Spleen (tissue), 11 donors: ENCODE measurements around the gene TIMM10. TPM values are rescaled to one million over a fixed set of nuclear protein-coding genes. Genes with fewer than 3 reads are reported as not detected.
"Not testable (repeated sequence)": the region's sequence is repeated elsewhere in the genome, so short reads cannot be mapped to it uniquely, and the experiment has no call there.

Experiments used
- DNase-seq: peaks from one replicate; pipeline ENCODE4 v3.0.0-alpha.2; 2020
- H3K27ac ChIP-seq, 8 donors: fragments of 200-600 bp; sonication (generic) in 7 of 8; 1 replicate in 4 of 8; 2 replicates in 4 of 8; pipeline versions ENCODE4 v1.5.0 to v1.8.0; 2016 to 2021; ENCODE audit warnings: inconsistent platforms in 4 of 8, mild to moderate bottlenecking in 4 of 8, moderate library complexity in 1 of 8
- H3K27me3 ChIP-seq, 7 donors: fragments of 200-600 bp; sonication (generic) in 6 of 7; replicated peaks in 1 of 7; 1 replicate in 4 of 7; 2 replicates in 3 of 7; pipeline versions ENCODE4 v1.5.0 to v1.8.0; 2016 to 2021; ENCODE audit warnings: inconsistent platforms in 3 of 7, mild to moderate bottlenecking in 1 of 7
- H3K36me3 ChIP-seq, 6 donors: fragments of 200-600 bp; sonication (generic) in 5 of 6; 1 replicate in 4 of 6; 2 replicates in 2 of 6; pipeline versions ENCODE4 v1.5.0 to v1.8.0; 2016 to 2021; ENCODE audit warnings: inconsistent platforms in 2 of 6
- H3K4me1 ChIP-seq, 6 donors: fragments of 200-600 bp; sonication (generic) in 5 of 6; 1 replicate in 3 of 6; 2 replicates in 3 of 6; pipeline versions ENCODE4 v1.5.0 to v1.8.0; 2016 to 2021; ENCODE audit warnings: inconsistent platforms in 3 of 6
- H3K4me3 ChIP-seq, 8 donors: fragments of 200-600 bp; sonication (generic) in 7 of 8; 1 replicate in 4 of 8; 2 replicates in 4 of 8; pipeline versions ENCODE4 v1.5.0 to v1.8.0; 2016 to 2021; ENCODE audit warnings: inconsistent platforms in 4 of 8, mild to moderate bottlenecking in 4 of 8, moderate library complexity in 2 of 8
- H3K9me3 ChIP-seq, 8 donors: fragments of 200-600 bp; sonication (generic) in 7 of 8; 1 replicate in 4 of 8; 2 replicates in 4 of 8; pipeline versions ENCODE4 v1.5.0 to v1.8.0; 2016 to 2021; ENCODE audit warnings: inconsistent platforms in 4 of 8
- POLR2A ChIP-seq, 3 donors: fragments of 450-650 bp; IDR thresholded peaks; one replicate each; pipeline ENCODE4 v1.5.1; 2017; ENCODE audit warnings: antibody characterized with exemption in 3 of 3, mild to moderate bottlenecking in 1 of 3
- POLR2AphosphoS5 ChIP-seq, 3 donors: sonication (generic); formaldehyde crosslinking; IDR thresholded peaks; one replicate each; pipeline ENCODE4 v1.5.1; 2017; ENCODE audit warnings: antibody characterized with exemption in 3 of 3
- WGBS, 5 donors: extraction: QIAGEN DNeasy Blood & Tissue Kit in 3 of 5; methylation state at CpG; one replicate each; pipeline versions ENCODE4 v1.1.5 to v1.1.7; 2013 to 2018; 5-methylcytosine and 5-hydroxymethylcytosine counted together
- intact Hi-C: fragments of 100-400 bp; cut with DNase I; formaldehyde crosslinking; loops from one replicate; pipeline ENCODE4 v1.15.0; 2023; ENCODE audit warnings: low total_unique reads
- polyA plus RNA-seq, 3 donors: library from polyadenylated mRNA; stranded (reverse); fragments of 200-250 nt; gene quantifications; one replicate each; pipeline ENCODE4 v1.2.1, GENCODE V29; 2013
- total RNA-seq, 7 donors: library from RNA; depleted of rRNA in 3 of 7; stranded (reverse); fragments of >200 nt in 3 of 7; fragmentation: NEBNext Ultra II Directional in 4 of 7; extraction: Animal tissue kit (Norgen Biotek cat#: 25700) in 4 of 7; gene quantifications; one replicate each; pipeline versions ENCODE4 v1.1.0 to v1.2.1, GENCODE V29; 2016 to 2021
- TF ChIP-seq, protein P1 (sequence below), 11 experiments: fragments of 200-600 bp in 7 of 11; fragments of 450-650 bp in 4 of 11; sonication (generic) in 4 of 11; IDR thresholded peaks in 8 of 11; conservative IDR thresholded peaks in 3 of 11; 1 replicate in 7 of 11; 2 replicates in 4 of 11; pipeline versions ENCODE4 v1.4.0 to v1.8.0; 2016 to 2021; ENCODE audit warnings: antibody characterized with exemption in 11 of 11, inconsistent platforms in 4 of 11, mild to moderate bottlenecking in 1 of 11
- donor health status: healthy with polysubstance abuse.
- donor health status: DM: no; HTN: no; CAD: no; lungs with moderate emphysema.
- donor health status: DM: no; HTN: no; CAD: no.
- donor health status: Bipolar disorder and iron deficiency.
- donor health status: healthy.
- donor health status: DM: no; HTN: no; CAD: no.
- donor health status: DM: yes; HTN: yes; CAD: no.

The TIMM10 gene
- total and polyA plus RNA-seq, 10 donors = 28.1 to 58.7 (median 39.8) TPM

GRCh38 chr11:57539342-57539741 is 8.8 kb upstream of the TIMM10 start:
- Histone ChIP-seq H3K36me3 (peaks cover 0 to 18% (median 0%) of the 10 kb centered on the region in 6 donors), H3K4me3 (no peak overlapping the region), H3K27me3 (no peaks in the 10 kb centered on the region), H3K4me1 (no peaks in the 10 kb centered on the region), H3K27ac (no peak overlapping the region), H3K9me3 (no peaks in the 10 kb centered on the region)
- intact Hi-C loops = no loop called here
- WGBS, 5 donors = 67 to 83% (median 75%) methylated on average over 1 of the region's 1 CpG
- DNase-seq = no peak
- TF ChIP-seq POLR2AphosphoS5 (IDR thresholded peaks at IDR 0.05) = no peak
- no peak for TF ChIP-seq POLR2A (IDR thresholded peaks at IDR 0.05)
- TF ChIP-seq, protein P1, sequence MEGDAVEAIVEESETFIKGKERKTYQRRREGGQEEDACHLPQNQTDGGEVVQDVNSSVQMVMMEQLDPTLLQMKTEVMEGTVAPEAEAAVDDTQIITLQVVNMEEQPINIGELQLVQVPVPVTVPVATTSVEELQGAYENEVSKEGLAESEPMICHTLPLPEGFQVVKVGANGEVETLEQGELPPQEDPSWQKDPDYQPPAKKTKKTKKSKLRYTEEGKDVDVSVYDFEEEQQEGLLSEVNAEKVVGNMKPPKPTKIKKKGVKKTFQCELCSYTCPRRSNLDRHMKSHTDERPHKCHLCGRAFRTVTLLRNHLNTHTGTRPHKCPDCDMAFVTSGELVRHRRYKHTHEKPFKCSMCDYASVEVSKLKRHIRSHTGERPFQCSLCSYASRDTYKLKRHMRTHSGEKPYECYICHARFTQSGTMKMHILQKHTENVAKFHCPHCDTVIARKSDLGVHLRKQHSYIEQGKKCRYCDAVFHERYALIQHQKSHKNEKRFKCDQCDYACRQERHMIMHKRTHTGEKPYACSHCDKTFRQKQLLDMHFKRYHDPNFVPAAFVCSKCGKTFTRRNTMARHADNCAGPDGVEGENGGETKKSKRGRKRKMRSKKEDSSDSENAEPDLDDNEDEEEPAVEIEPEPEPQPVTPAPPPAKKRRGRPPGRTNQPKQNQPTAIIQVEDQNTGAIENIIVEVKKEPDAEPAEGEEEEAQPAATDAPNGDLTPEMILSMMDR (IDR thresholded peaks at IDR 0.05 in 8 of 11, conservative IDR thresholded peaks at IDR 0.05 in 3 of 11) = no peak

DNA sequence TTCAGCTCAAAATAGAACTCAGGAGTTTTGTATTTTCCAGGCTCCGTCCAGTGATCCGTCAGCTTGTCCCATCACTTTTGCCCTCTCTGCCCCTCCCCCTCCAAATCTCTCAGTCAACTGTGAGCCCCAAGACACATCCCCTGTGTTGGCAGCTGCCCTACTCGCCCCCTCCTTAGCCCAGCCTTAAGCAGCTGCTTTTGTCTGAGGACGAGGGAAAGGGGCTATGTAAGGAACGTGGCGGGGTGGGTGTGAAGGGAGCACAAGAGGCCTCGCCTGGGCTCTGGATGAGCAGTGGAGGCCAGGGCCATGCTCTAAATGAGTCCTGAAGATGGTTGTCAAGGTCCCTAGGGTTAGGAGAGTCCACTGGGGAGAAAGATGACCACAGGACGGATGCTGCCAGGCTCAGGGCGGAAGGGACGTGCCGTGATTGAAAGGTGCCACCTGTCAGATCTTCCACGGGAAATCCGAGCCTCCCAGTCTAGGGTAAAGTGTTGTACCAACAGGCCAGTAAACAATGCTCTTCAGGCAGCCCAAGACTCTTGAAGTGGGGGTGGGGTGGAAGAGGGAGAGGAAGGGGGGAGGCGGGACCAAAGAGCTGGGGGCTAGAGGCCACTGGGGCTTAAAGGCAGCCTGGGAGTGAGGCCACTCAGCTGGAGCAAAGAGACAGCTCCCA is 6.5 kb upstream of the TIMM10 start, which contains the start of gene SMTNL1:
TSS of gene SMTNL1 (plus strand) at position 649 of the 673 bp plus-strand sequence. CDS start 5,048 bp downstream, outside the sequence.
- Histone ChIP-seq H3K27me3 (no peaks in the 10 kb centered on the region), H3K27ac (no peak within 1 kb of the TSS), H3K36me3 (peaks cover 0 to 18% (median 0%) of the 10 kb centered on the region in 6 donors), H3K4me3 (no peak within 1 kb of the TSS), H3K9me3 (no peaks in the 10 kb centered on the region), H3K4me1 (peaks cover 0 to 1% (median 0%) of the 10 kb centered on the region in 6 donors)
- TF ChIP-seq POLR2AphosphoS5 (IDR thresholded peaks at IDR 0.05) = no peak
- no peak for TF ChIP-seq POLR2A (IDR thresholded peaks at IDR 0.05)
- TF ChIP-seq, protein P1 (IDR thresholded peaks at IDR 0.05 in 8 of 11, conservative IDR thresholded peaks at IDR 0.05 in 3 of 11) = no peak
- intact Hi-C loops = no loop called here
- DNase-seq = peak; percentile 23
- 78 to 88% (median 85%) methylated on average over 14 of the region's 14 CpGs for whole genome bisulfite sequencing, 5 donors

DNA sequence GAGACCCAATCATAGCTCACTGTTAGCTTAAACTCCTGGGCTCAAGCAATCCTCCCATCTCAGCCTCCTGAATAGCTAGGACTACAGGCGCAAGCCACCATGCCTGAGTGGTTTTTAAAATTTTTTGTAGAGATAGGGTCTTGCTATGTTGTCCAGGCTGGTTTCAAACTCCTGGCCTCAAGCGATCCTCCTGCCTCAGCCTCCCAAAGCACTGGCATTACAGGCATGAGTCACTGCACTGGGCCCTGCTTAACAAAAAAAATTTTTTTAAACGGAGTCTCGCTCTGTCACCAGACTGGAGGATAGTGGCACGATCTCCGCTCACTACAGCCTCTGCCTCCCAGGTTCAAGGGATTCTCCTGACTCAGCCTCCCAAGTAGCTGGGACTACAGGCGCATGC is 3.9 kb upstream of the TIMM10 start:
- H3K9me3 ChIP-seq, intact Hi-C loops, H3K27ac ChIP-seq, H3K27me3 ChIP-seq, DNase-seq, H3K4me3 ChIP-seq: not testable (repeated sequence)
- peaks cover 0 to 15% (median 0%) of the 10 kb centered on the region in 6 donors for H3K36me3 ChIP-seq
- WGBS, 5 donors = 94 to 97% (median 95%) methylated on average over 7 of the region's 7 CpGs
- H3K4me1 ChIP-seq = peaks cover 8 to 23% (median 17%) of the 10 kb centered on the region in 6 donors

DNA sequence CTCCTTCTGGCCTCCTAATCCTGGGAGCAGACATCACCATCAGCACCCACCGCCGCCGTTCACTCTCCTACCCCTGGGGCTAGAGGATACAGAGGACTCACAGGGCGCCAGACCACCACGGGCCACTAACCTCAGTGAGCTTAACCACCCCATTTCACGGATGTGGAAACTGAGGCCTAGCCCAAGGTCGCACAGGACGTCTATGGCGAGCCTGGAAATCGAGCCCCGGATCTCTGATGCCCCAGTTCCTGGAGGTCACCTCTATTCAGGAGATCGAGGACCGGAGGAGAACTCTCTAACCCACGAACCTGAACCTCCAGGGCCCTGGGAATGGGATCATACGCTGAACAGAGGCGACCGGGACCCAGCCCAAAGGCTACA is 349 bp downstream of the TIMM10 start:
- intact Hi-C loops = no loop called here
- peaks cover 0 to 18% (median 7%) of the 10 kb centered on the region in 6 donors for H3K36me3 ChIP-seq
- no peak for TF ChIP-seq POLR2A (IDR thresholded peaks at IDR 0.05)
- TF ChIP-seq, protein P1 (IDR thresholded peaks at IDR 0.05 in 8 of 11, conservative IDR thresholded peaks at IDR 0.05 in 3 of 11) = no peak
- TF ChIP-seq POLR2AphosphoS5 (IDR thresholded peaks at IDR 0.05) = no peak
- WGBS, 5 donors = 1 to 3% (median 1%) methylated on average over 10 to 17 of the region's 17 CpGs
- peaks cover 13 to 45% (median 28%) of the 10 kb centered on the region in 6 donors for H3K4me1 ChIP-seq
- peak overlapping the region; percentile 59 to 88 (median 78) for H3K27ac ChIP-seq
- H3K27me3 ChIP-seq = no peaks in the 10 kb centered on the region
- peak; percentile 88 for DNase-seq
- peak overlapping the region; percentile 66 to 98 (median 82) for H3K4me3 ChIP-seq
- no peaks in the 10 kb centered on the region for H3K9me3 ChIP-seq
